DND-41 (cell line): ENCODE data around the gene SLC2A4RG.

ENCODE experiments used
- CTCF ChIP-seq: IDR thresholded peaks from 2 replicates; pipeline ENCODE4 v1.5.1; 2012; ENCODE audit warnings: borderline replicate concordance, low read length, moderate library complexity, mild to moderate bottlenecking; ENCODE audit not compliant: poor library complexity, severe bottlenecking; ENCODE audit errors: extremely low read depth
- EZH2 ChIP-seq: IDR thresholded peaks from 3 replicates; pipeline ENCODE4 v1.6.1; 2012; ENCODE audit warnings: borderline replicate concordance, low read depth, mild to moderate bottlenecking, moderate library complexity, low read length, inconsistent platforms; ENCODE audit not compliant: severe bottlenecking

GRCh38 chr20:63732118-63733095 is 7.2 kb upstream of the SLC2A4RG start:
- TF ChIP-seq CTCF: no peak
- no peak for TF ChIP-seq EZH2
